OCI-LY1 (cell line): Measurements from ENCODE around the gene SLC2A4RG.

ENCODE experiments used
- H2AFZ ChIP-seq: fragments of 200-600 bp; sonication (generic), shearing (Covaris generic); 2 replicates; pipeline ENCODE4 v1.6.0; 2014; ENCODE audit warnings: antibody characterized with exemption, mild to moderate bottlenecking, low read length
- H3F3A ChIP-seq: fragments of 200-600 bp; sonication (generic), shearing (Covaris generic); 2 replicates; pipeline ENCODE4 v1.6.0; 2014; ENCODE audit warnings: mild to moderate bottlenecking, antibody characterized with exemption, low read length, moderate library complexity; ENCODE audit not compliant: insufficient read depth
- H3K27ac ChIP-seq: fragments of 200-600 bp; sonication (generic); 2 replicates; pipeline ENCODE4 v1.5.1; 2014; ENCODE audit warnings: low read length, mixed run types, mild to moderate bottlenecking, low read depth; ENCODE audit not compliant: poor library complexity, severe bottlenecking
- H3K27me3 ChIP-seq: fragments of 200-600 bp; sonication (generic); 2 replicates; pipeline ENCODE4 v1.6.0; 2014; ENCODE audit warnings: antibody characterized with exemption, mild to moderate bottlenecking, low read length, moderate library complexity; ENCODE audit not compliant: insufficient read depth
- H3K36me3 ChIP-seq: fragments of 200-600 bp; sonication (generic); 2 replicates; pipeline ENCODE4 v1.6.1; 2014; ENCODE audit warnings: mild to moderate bottlenecking, antibody characterized with exemption, low read length, moderate library complexity, mixed read lengths; ENCODE audit not compliant: insufficient read depth
- H3K4me1 ChIP-seq: fragments of 200-600 bp; sonication (generic); 2 replicates; pipeline ENCODE4 v1.5.1; 2014; ENCODE audit warnings: mild to moderate bottlenecking, low read length, moderate library complexity; ENCODE audit not compliant: insufficient read depth, severe bottlenecking
- H3K4me2 ChIP-seq: fragments of 200-600 bp; sonication (generic), shearing (Covaris generic); 2 replicates; pipeline ENCODE4 v1.6.1; 2014; ENCODE audit warnings: low read length
- H3K4me3 ChIP-seq: fragments of 200-600 bp; sonication (generic); 2 replicates; pipeline ENCODE4 v1.5.1; 2014; ENCODE audit warnings: low read length, low read depth, mild to moderate bottlenecking, mixed read lengths; ENCODE audit not compliant: poor library complexity, severe bottlenecking
- H3K79me2 ChIP-seq: fragments of 200-600 bp; shearing (Covaris generic); 2 replicates; pipeline ENCODE4 v1.6.1; 2016; ENCODE audit warnings: mixed run types, low read length, mixed read lengths; ENCODE audit not compliant: insufficient read depth
- H3K9ac ChIP-seq: fragments of 200-600 bp; sonication (generic), shearing (Covaris generic); 2 replicates; pipeline ENCODE4 v1.6.1; 2014; ENCODE audit warnings: mild to moderate bottlenecking, low read length, mixed read lengths
- H3K9me2 ChIP-seq: fragments of 200-600 bp; sonication (generic), shearing (Covaris generic); 2 replicates; pipeline ENCODE4 v1.6.1; 2014; ENCODE audit warnings: low read depth, mild to moderate bottlenecking, low read length, mixed read lengths
- H3K9me3 ChIP-seq: fragments of 200-600 bp; shearing (Covaris generic); 2 replicates; pipeline ENCODE4 v1.6.1; 2014; ENCODE audit warnings: low read length, mixed read lengths
- H4K20me1 ChIP-seq: fragments of 200-600 bp; sonication (generic), shearing (Covaris generic); 2 replicates; pipeline ENCODE4 v1.6.0; 2016; ENCODE audit warnings: mild to moderate bottlenecking, low read length; ENCODE audit not compliant: insufficient read depth
- CTCF ChIP-seq: fragments of 200-600 bp; sonication (generic), shearing (Covaris generic); IDR thresholded peaks from 2 replicates; pipeline ENCODE4 v1.5.1; 2017; ENCODE audit warnings: mild to moderate bottlenecking, antibody characterized with exemption, low read length, moderate library complexity, mixed read lengths
- EZH2 ChIP-seq: fragments of 200-600 bp; sonication (generic), shearing (Covaris generic); IDR thresholded peaks from 2 replicates; pipeline ENCODE4 v1.8.0; 2017; ENCODE audit warnings: borderline replicate concordance, mixed run types, mild to moderate bottlenecking, antibody characterized with exemption, low read length, moderate library complexity, mixed read lengths

SLC2A4RG gene

DNA sequence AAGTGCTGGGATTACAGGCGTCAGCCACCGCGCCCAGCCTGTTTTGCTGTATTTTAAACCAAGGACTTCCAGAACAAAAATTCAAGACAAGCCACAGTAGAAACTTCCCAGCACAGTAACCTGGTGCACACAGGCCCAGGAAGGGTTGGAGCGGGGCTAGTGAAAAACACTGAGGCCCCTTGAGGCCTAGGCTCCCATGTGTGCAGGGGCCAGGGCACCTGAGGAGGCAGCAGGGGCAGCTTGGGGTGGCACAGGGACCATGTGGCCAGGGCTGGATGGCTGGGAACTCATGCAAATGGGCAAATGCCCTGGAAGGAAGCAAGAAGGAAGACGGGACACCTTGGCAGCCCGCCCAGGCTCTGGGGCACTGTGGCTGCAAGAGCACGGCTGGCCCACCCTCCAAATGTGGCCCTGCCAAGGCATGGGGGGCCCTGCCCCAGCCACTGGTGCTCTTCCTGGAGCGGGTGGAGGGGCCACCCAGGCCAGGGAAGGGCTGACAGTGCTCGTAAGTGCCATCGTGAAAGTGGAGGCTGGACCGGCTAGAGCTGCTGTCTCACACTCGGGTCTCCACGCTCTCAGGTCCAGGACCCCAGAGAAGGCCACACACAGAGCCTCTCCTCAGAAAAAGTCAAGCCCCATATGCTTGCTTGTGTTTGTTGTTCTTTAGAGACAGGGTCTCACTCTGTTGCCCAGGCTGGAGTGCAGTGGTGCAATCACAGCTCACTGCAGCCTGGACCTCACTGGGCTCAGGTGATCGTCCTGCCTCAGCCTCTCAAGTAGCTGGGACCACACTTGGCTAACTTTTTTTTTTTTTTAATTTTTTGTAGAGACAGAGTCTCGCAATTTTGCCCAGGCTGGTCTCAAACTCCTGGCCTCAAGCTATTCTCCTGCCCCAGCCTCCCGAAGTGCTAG is 10.3 kb downstream of the SLC2A4RG start:
- TF ChIP-seq EZH2 (no peak), CTCF (no peak)
- Histone ChIP-seq H3K9me2 (no peaks in the 10 kb centered on the region), H3K4me1 (peaks cover 3% of the 10 kb centered on the region), H2AFZ (no peak overlapping the region), H3K9me3 (no peaks in the 10 kb centered on the region), H3F3A (no peaks in the 10 kb centered on the region), H4K20me1 (no peaks in the 10 kb centered on the region), H3K36me3 (no peaks in the 10 kb centered on the region), H3K4me2 (no peak overlapping the region), H3K4me3 (no peak overlapping the region), H3K27ac (no peak overlapping the region), H3K79me2 (no peaks in the 10 kb centered on the region), H3K27me3 (no peaks in the 10 kb centered on the region; the same call in 1 of the 2 replicates), H3K9ac (no peak overlapping the region)

DNA sequence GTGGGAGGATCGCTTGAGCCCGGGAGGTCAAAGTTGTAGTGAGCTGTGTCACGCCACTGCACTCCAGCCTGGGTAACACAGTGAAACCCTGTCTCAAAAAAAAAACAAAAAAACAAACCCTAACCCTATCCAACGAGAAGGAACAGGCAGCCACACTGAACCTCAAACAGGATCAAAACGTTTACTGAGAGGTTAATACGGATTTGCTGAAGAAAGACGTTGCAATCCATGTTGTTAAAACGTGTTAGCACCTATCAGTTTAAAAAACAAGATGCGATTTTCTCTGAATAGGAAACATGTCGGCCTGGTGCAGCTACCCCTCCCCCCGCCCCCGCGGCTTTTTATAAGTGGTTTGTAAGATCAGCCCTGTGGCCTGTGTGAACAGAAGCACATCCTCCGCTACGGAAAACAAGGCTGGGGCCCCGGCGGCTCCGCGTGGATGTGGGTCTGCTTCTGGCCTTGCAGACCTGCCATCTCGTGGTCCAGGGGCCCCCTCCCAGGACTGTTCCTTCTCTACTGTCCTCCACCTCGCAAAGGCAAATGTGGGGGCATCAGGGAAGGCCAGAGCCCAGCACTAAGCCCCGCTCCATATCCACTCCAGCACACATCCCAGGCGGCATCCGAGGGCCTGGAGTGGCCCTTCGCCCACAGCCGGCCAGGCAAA is 11.4 kb downstream of the SLC2A4RG start:
- Histone ChIP-seq H3K4me3 (no peak overlapping the region), H3K4me2 (no peak overlapping the region), H2AFZ (no peak overlapping the region), H3K79me2 (no peaks in the 10 kb centered on the region), H3K36me3 (no peaks in the 10 kb centered on the region), H3F3A (no peaks in the 10 kb centered on the region), H3K9me2 (no peaks in the 10 kb centered on the region), H3K27ac (no peak overlapping the region), H3K9ac (no peak overlapping the region), H3K9me3 (no peaks in the 10 kb centered on the region), H3K4me1 (peaks cover 3% of the 10 kb centered on the region), H3K27me3 (peaks cover 3% of the 10 kb centered on the region; the same call in 1 of the 2 replicates), H4K20me1 (no peaks in the 10 kb centered on the region)
- TF ChIP-seq CTCF (no peak), EZH2 (no peak)

DNA sequence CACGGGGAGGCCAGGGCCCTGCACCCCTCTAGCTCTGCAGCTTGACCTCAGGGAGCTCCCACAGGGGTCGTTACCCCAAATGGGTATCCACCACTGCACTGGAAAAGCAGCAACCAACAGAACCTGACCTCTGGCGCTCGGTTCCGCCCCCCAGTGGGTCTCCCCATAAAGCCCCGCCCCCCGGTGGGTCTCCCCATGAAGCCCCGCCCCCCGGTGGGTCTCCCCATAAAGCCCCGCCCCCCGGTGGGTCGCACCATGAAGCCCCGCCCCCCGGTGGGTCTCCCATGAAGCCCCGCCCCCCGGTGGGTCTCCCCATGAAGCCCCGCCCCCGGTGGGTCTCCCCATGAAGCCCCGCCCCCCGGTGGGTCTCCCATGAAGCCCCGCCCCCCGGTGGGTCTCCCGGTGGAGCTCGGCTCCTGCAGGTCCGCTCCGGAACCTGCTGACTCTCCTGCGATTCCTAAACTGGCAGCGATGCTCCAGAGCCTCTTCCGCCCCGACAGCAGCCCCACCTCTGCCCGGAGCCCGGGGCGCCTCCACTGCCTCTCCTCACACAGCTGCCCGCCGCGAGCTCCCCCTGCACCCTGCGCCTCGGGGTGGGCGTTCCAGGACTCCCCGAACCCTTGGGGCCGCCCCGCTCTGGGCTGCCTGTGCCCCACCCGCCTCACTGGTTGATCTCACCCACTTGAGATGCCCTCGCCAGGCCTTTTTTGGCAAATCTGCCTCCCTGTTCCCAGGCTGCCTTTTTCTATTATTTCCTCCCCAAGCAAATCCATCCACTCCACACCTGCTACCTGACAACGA is 12.1 kb downstream of the SLC2A4RG start:
- H3K9me3 ChIP-seq = no peaks in the 10 kb centered on the region
- H3F3A ChIP-seq = no peaks in the 10 kb centered on the region
- H3K36me3 ChIP-seq = no peaks in the 10 kb centered on the region
- H3K4me2 ChIP-seq = no peak overlapping the region
- peaks cover 5% of the 10 kb centered on the region; the same call in 1 of the 2 replicates for H3K27me3 ChIP-seq
- no peak overlapping the region for H3K4me3 ChIP-seq
- no peaks in the 10 kb centered on the region for H4K20me1 ChIP-seq
- H3K27ac ChIP-seq = no peak overlapping the region
- no peak overlapping the region for H2AFZ ChIP-seq
- TF ChIP-seq CTCF = no peak
- TF ChIP-seq EZH2 = no peak
- peaks cover 3% of the 10 kb centered on the region for H3K4me1 ChIP-seq
- H3K9me2 ChIP-seq = no peaks in the 10 kb centered on the region
- H3K9ac ChIP-seq = no peak overlapping the region
- no peaks in the 10 kb centered on the region for H3K79me2 ChIP-seq
